IMR-90 (cell line): ENCODE results near the gene DPM1. TPM values are rescaled to one million over a fixed set of nuclear protein-coding genes. Genes with fewer than 3 reads are reported as not detected.

Source experiments
- ATAC-seq: fragments of 200-7000 bp; cut with Tn5 transposase; 2 replicates; pipeline ENCODE4 v1.9.1; 2020; ENCODE audit warnings: low read depth, mild to moderate bottlenecking, moderate library complexity
- BruUV-seq: library from RNA; stranded (reverse); fragments of 400-500 nt; replicated peaks from 2 replicates; lab custom pipeline; 2021; lab: Mats Ljungman, UMichigan
- CTCF ChIA-PET: fragments of 300-600 bp; formaldehyde crosslinking; extraction: SDS; loops from one replicate; lab custom pipeline; 2021; ENCODE audit warnings: antibody characterized with exemption; lab: Yijun Ruan, JAX
- POLR2A ChIA-PET: fragments of 300-600 bp; sonication (Branson Sonifier 250); formaldehyde crosslinking; loops from one replicate; lab custom pipeline; 2022; ENCODE audit warnings: antibody characterized with exemption; ENCODE audit not compliant: unreplicated experiment; lab: Charles Lee
- DNase-seq: peaks from one replicate; pipeline ENCODE4 v3.0.0; 2013
- H2AFZ ChIP-seq: replicated peaks from 2 replicates; pipeline ENCODE3; 2013; ENCODE audit warnings: low read length, mild to moderate bottlenecking; ENCODE audit not compliant: poor library complexity
- H2AK5ac ChIP-seq: 2 replicates; pipeline ENCODE4 v1.6.1; 2013; ENCODE audit warnings: low read depth, low read length, inconsistent platforms
- H2AK9ac ChIP-seq: replicated peaks from 2 replicates; pipeline ENCODE3; 2013; ENCODE audit warnings: mild to moderate bottlenecking, low read depth, low read length, moderate library complexity; ENCODE audit not compliant: poor library complexity
- H2BK120ac ChIP-seq: 2 replicates; pipeline ENCODE4 v1.6.1; 2013; ENCODE audit warnings: low read depth, low read length, inconsistent platforms
- H2BK15ac ChIP-seq: 3 replicates; pipeline ENCODE4 v1.6.1; 2013; ENCODE audit warnings: low read depth, low read length, inconsistent platforms
- H2BK20ac ChIP-seq: 2 replicates; pipeline ENCODE4 v1.6.1; 2013; ENCODE audit warnings: low read depth, mild to moderate bottlenecking, inconsistent platforms, low read length, moderate library complexity
- H2BK5ac ChIP-seq: 2 replicates; pipeline ENCODE4 v1.6.1; 2013; ENCODE audit warnings: mild to moderate bottlenecking, low read depth, low read length, inconsistent platforms; ENCODE audit not compliant: poor library complexity, severe bottlenecking
- H3K14ac ChIP-seq: replicated peaks from 2 replicates; pipeline ENCODE4 v1.6.1; 2013; ENCODE audit warnings: low read depth, low read length, inconsistent platforms
- H3K18ac ChIP-seq: 2 replicates; pipeline ENCODE4 v1.6.1; 2013; ENCODE audit warnings: low read depth, low read length, control low read depth
- H3K23ac ChIP-seq: 2 replicates; pipeline ENCODE4 v1.6.1; 2013; ENCODE audit warnings: low read depth, low read length, inconsistent platforms
- H3K27ac ChIP-seq: 2 replicates; pipeline ENCODE4 v1.5.1; 2013; ENCODE audit warnings: mild to moderate bottlenecking, control low read depth, low read length; ENCODE audit not compliant: insufficient read depth
- H3K27me3 ChIP-seq: 2 replicates; pipeline ENCODE4 v1.6.1; 2013; ENCODE audit warnings: low read length; ENCODE audit not compliant: control insufficient read depth, insufficient read depth
- H3K36me3 ChIP-seq: 2 replicates; pipeline ENCODE4 v1.6.1; 2013; ENCODE audit warnings: low read length, mixed read lengths; ENCODE audit not compliant: control insufficient read depth, insufficient read depth
- H3K4ac ChIP-seq: 2 replicates; pipeline ENCODE4 v1.6.1; 2013; ENCODE audit warnings: low read depth, low read length, inconsistent platforms
- H3K4me1 ChIP-seq: 2 replicates; pipeline ENCODE4 v1.6.1; 2013; ENCODE audit warnings: low read length, mixed read lengths; ENCODE audit not compliant: control insufficient read depth, insufficient read depth
- H3K4me2 ChIP-seq: 2 replicates; pipeline ENCODE4 v1.6.1; 2013; ENCODE audit warnings: low read depth, mild to moderate bottlenecking, control low read depth, low read length, moderate library complexity
- H3K4me3 ChIP-seq: 2 replicates; pipeline ENCODE4 v1.5.1; 2013; ENCODE audit warnings: low read depth, mild to moderate bottlenecking, control low read depth, low read length, moderate library complexity; ENCODE audit not compliant: insufficient read depth
- H3K56ac ChIP-seq: 2 replicates; pipeline ENCODE4 v1.6.1; 2013; ENCODE audit warnings: low read length, inconsistent platforms; ENCODE audit not compliant: insufficient read depth; ENCODE audit errors: extremely low read depth
- H3K79me1 ChIP-seq, 2 experiments: 2 replicates each; pipeline ENCODE4 v1.6.1; 2013; ENCODE audit warnings: low read length in 2 of 2, inconsistent platforms in 1 of 2, low read depth in 1 of 2
- H3K9ac ChIP-seq: 2 replicates; pipeline ENCODE4 v1.6.1; 2013; ENCODE audit warnings: low read depth, low read length, control low read depth
- H3K9me1 ChIP-seq: 2 replicates; pipeline ENCODE4 v1.6.1; 2013; ENCODE audit warnings: low read length, inconsistent platforms; ENCODE audit not compliant: insufficient read depth
- H3K9me3 ChIP-seq: 2 replicates; pipeline ENCODE4 v1.6.1; 2013; ENCODE audit warnings: low read length; ENCODE audit not compliant: control insufficient read depth, insufficient read depth
- H4K20me1 ChIP-seq: 2 replicates; pipeline ENCODE4 v1.6.1; 2013; ENCODE audit warnings: low read length, inconsistent platforms; ENCODE audit not compliant: insufficient read depth
- H4K5ac ChIP-seq: 2 replicates; pipeline ENCODE4 v1.6.1; 2013; ENCODE audit warnings: mild to moderate bottlenecking, low read depth, low read length, control low read depth
- H4K8ac ChIP-seq, 2 experiments: 2 replicates each; pipeline ENCODE4 v1.6.1; 2013; ENCODE audit warnings: low read depth in 2 of 2, low read length in 2 of 2, control low read depth in 1 of 2, inconsistent platforms in 1 of 2
- H4K91ac ChIP-seq: 2 replicates; pipeline ENCODE4 v1.6.1; 2013; ENCODE audit warnings: low read depth, low read length, inconsistent platforms; ENCODE audit not compliant: insufficient read depth
- BHLHE40 ChIP-seq: fragments of 150-350 bp; IDR thresholded peaks from 2 replicates; pipeline ENCODE4 v1.6.1; 2016; ENCODE audit warnings: mild to moderate bottlenecking, low read depth, low read length
- CEBPB ChIP-seq: IDR thresholded peaks from 2 replicates; pipeline ENCODE4 v1.6.1; 2012; ENCODE audit warnings: low read depth, low read length, improper control_type of control experiment
- CHD1 ChIP-seq: IDR thresholded peaks from 2 replicates; pipeline ENCODE4 v1.6.1; 2012; ENCODE audit warnings: low read depth, low read length, improper control_type of control experiment
- ELK1 ChIP-seq: fragments of 150-350 bp; IDR thresholded peaks from 2 replicates; pipeline ENCODE4 v1.6.1; 2016; ENCODE audit warnings: low read depth, mild to moderate bottlenecking, low read length, moderate library complexity, borderline replicate concordance
- FOS ChIP-seq: fragments of 150-350 bp; IDR thresholded peaks from 2 replicates; pipeline ENCODE4 v1.6.1; 2016; ENCODE audit warnings: low read depth, low read length
- MAZ ChIP-seq: IDR thresholded peaks from 2 replicates; pipeline ENCODE4 v1.6.1; 2012; ENCODE audit warnings: low read depth, mild to moderate bottlenecking, low read length, improper control_type of control experiment, moderate library complexity, borderline replicate concordance
- MXI1 ChIP-seq: IDR thresholded peaks from 2 replicates; pipeline ENCODE4 v1.6.1; 2012; ENCODE audit warnings: low read depth, mild to moderate bottlenecking, low read length, moderate library complexity, borderline replicate concordance
- NFE2L2 ChIP-seq: fragments of 150-350 bp; IDR thresholded peaks from 2 replicates; pipeline ENCODE4 v1.6.1; 2016; ENCODE audit warnings: low read depth, mild to moderate bottlenecking, low read length
- RAD21 ChIP-seq: IDR thresholded peaks from 2 replicates; pipeline ENCODE4 v1.6.1; 2012; ENCODE audit warnings: low read length, improper control_type of control experiment
- RCOR1 ChIP-seq: IDR thresholded peaks from 2 replicates; pipeline ENCODE4 v1.6.1; 2012; ENCODE audit warnings: mild to moderate bottlenecking, low read length, improper control_type of control experiment; ENCODE audit not compliant: insufficient replicate concordance
- RFX5 ChIP-seq: IDR thresholded peaks from 2 replicates; pipeline ENCODE4 v1.8.0; 2012; ENCODE audit warnings: low read depth, mild to moderate bottlenecking, low read length, moderate library complexity
- SMC3 ChIP-seq: fragments of 150-350 bp; IDR thresholded peaks from 2 replicates; pipeline ENCODE4 v1.6.1; 2016; ENCODE audit warnings: low read depth, mild to moderate bottlenecking, antibody characterized with exemption, low read length, moderate library complexity
- WGBS, 2 experiments: methylation state at CpG; one replicate each; pipeline versions ENCODE4 v1.1.5 to v1.1.7; 2013; ENCODE audit warnings: missing lambda C conversion rate in 2 of 2; ENCODE audit not compliant: insufficient read length in 1 of 2; ENCODE audit errors: extremely low coverage in 2 of 2; 5-methylcytosine and 5-hydroxymethylcytosine counted together
- dilution Hi-C: fragments of 300-500 bp; cut with HindIII; formaldehyde crosslinking; loops from one replicate; pipeline ENCODE4 v1.14.3; 2018; ENCODE audit warnings: low sequenced_read_pairs; ENCODE audit not compliant: unreplicated experiment
- in situ Hi-C: fragments of 300-500 bp; cut with MboI; formaldehyde crosslinking; loops from 3 replicates; pipeline ENCODE4 v1.14.3; 2019; ENCODE audit warnings: low sequenced_read_pairs, inconsistent platforms, mixed read lengths
- intact Hi-C: fragments of 100-400 bp; cut with micrococcal nuclease; formaldehyde crosslinking; loops from 2 replicates; pipeline ENCODE4 v1.10.0; 2022
- polyA plus RNA-seq, 3 experiments: library from polyadenylated mRNA; depleted of rRNA; stranded (reverse); fragments of >200 nt; gene quantifications; 2 replicates each; pipeline ENCODE4 v1.2.3, GENCODE V29; 2012; ENCODE audit warnings: low replicate concordance in 1 of 3
- total RNA-seq: library from RNA; depleted of rRNA; stranded (reverse); fragments of >200 nt; gene quantifications from 2 replicates; pipeline ENCODE4 v1.2.3, GENCODE V29; 2012

Gene DPM1
- total and polyA plus RNA-seq, 2 of the 4 experiments (the other 2 are of a cell fraction): 59.1 to 89.1 TPM

- TF ChIP-seq NFE2L2: no peak
- no peak for TF ChIP-seq CHD1
- TF ChIP-seq SMC3: no peak
These were observed 19.0 kb upstream of the DPM1 start (continued) for GRCh38 chr20:50977066-50978021.

GRCh38 chr20:50975701-50976330 lies 17.5 kb upstream of the DPM1 start:
- H4K20me1 ChIP-seq: peaks cover 3% of the 10 kb centered on the region; the same call in 1 of the 2 replicates
- H2BK15ac ChIP-seq: no peak overlapping the region
- no peak overlapping the region for H3K23ac ChIP-seq
- no peak overlapping the region for H2AK5ac ChIP-seq
- WGBS, 2 experiments: 95% methylated on average over 9 of the region's 10 CpGs; no CpG with 5 or more reads in 1 of the 2 experiments
- H3K4me2 ChIP-seq: no peak overlapping the region
- CTCF ChIA-PET: no interaction called here
- no peak overlapping the region for H3K14ac ChIP-seq
- no peak overlapping the region for H2BK5ac ChIP-seq
- H3K56ac ChIP-seq: no peak overlapping the region
- intact Hi-C loops (no loop called here), in situ Hi-C loops (loop anchor here (25.0 kb wide), 2 partner anchors 786 to 1111 kb away; partner anchors contain the start of gene ATP9A), dilution Hi-C loops (no loop called here)
- H2BK20ac ChIP-seq: no peak overlapping the region
- peaks cover 0 to 11% of the 10 kb centered on the region in 2 experiments; a peak in 1 of 4 replicates for H3K79me1 ChIP-seq
- H3K27ac ChIP-seq: no peak overlapping the region
- H3K4me1 ChIP-seq: peaks cover 12% of the 10 kb centered on the region
- H3K18ac ChIP-seq: no peak overlapping the region
- no peak overlapping the region for H2BK120ac ChIP-seq
- no peak overlapping the region for H4K5ac ChIP-seq
- POLR2A ChIA-PET: no interaction called here
- DNase-seq (no peak), ATAC-seq (no peak)
- no TSS peak for BruUV-seq
- no peak overlapping the region for H4K91ac ChIP-seq
- H3K36me3 ChIP-seq: no peaks in the 10 kb centered on the region
- H3K27me3 ChIP-seq: no peaks in the 10 kb centered on the region
- H3K4me3 ChIP-seq: no peak overlapping the region
- no peak overlapping the region for H2AK9ac ChIP-seq
- H2AFZ ChIP-seq: peak overlapping the region; percentile 2
- H3K9ac ChIP-seq: no peak overlapping the region
- no peak overlapping the region for H3K4ac ChIP-seq
- H3K9me1 ChIP-seq: peaks cover 14% of the 10 kb centered on the region
- no peak overlapping the region for H4K8ac ChIP-seq
- 0 out of 2 replicates have a peak, but pooled peaks cover 2% of the 10 kb centered on the region for H3K9me3 ChIP-seq
- TF ChIP-seq RFX5 (no peak), BHLHE40 (no peak), MAZ (no peak), CEBPB (no peak), SMC3 (no peak), RCOR1 (no peak), NFE2L2 (no peak), ELK1 (no peak), MXI1 (no peak), CHD1 (no peak), RAD21 (no peak), FOS (no peak)
